HG02759 (cell line): ENCODE data around the gene SIRT2.

ENCODE experiments used
- ATAC-seq: cut with Tn5 transposase; IDR thresholded peaks from one replicate; pipeline ENCODE4 v1.9.1; 2021; ENCODE audit warnings: mild to moderate bottlenecking, moderate library complexity; ENCODE audit not compliant: unreplicated experiment

Gene SIRT2

GRCh38 chr19:38848299-38849146, 50.9 kb downstream of the SIRT2 start:
- no peak for ATAC-seq

- ATAC-seq: no peak
These were observed 53.3 kb downstream of the SIRT2 start for GRCh38 chr19:38846097-38846496.

- ATAC-seq: no peak
These were observed 53.9 kb downstream of the SIRT2 start for GRCh38 chr19:38845374-38846024.

- ATAC-seq: no peak
These were observed 55.2 kb downstream of the SIRT2 start for GRCh38 chr19:38844093-38844686.

DNA sequence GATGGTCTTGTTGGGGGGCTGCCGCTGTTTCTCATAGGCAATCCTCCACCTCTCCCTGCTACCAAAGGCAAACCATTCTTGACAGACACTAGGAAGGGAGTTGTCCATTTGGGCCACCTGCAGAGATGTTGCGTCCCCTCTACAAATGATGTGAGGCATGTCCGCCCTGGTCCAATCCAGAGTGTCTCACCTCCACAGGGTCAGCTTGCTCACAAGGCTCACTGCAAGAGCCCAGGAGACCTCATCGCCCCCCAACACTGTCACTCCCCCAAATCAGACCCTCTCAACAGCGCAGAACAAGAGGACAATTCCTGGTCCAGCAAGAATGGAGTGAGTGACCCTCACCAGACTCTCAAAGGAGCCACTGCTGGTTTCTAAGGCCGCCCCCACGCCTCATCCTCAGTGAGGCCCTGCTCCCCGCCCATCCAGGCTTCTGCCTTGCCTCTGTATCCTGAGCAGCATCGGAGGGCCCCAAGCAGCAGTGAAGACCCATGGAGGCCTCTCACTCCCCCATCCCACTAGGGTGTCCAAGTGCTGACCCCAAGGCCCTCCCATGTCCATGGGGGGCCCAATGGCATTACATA, 56.2 kb downstream of the SIRT2 start:
- ATAC-seq: no peak

DNA sequence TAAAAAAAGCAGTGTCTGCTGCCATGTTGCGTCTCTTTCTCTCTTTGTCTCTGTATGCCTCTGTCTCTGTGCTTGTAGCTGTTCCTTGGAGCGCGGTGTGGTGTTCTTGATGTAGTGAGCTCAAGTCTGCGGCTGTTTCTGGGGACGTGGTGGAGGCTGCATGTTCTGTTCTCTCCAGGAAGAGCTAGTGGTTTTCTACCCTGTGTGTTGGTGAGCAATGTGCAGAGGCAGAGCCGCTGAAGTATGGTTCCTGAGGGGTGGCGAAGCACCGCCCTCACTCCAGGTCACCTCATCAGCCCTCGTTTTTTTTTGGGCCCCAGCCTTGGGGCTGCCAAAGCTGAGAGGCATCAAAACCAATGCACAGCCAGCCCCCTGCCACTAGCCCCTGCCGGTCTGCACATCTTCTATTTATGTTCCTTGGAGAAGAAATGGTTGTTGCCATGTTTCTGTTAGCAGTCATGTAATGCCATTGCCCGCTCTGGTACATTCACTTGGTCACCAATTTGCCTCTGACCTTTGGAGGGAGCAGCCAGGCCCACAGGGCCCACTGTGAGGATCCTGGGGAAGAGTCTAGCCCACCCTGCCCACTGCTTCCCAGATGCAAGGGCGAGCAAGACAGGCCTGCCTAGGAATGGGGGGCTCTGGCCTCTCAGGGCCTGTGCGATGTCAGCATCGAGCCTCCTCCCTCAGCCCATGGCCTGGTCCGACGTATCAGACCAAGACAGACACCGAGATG, 56.8 kb downstream of the SIRT2 start:
- no peak for ATAC-seq

DNA sequence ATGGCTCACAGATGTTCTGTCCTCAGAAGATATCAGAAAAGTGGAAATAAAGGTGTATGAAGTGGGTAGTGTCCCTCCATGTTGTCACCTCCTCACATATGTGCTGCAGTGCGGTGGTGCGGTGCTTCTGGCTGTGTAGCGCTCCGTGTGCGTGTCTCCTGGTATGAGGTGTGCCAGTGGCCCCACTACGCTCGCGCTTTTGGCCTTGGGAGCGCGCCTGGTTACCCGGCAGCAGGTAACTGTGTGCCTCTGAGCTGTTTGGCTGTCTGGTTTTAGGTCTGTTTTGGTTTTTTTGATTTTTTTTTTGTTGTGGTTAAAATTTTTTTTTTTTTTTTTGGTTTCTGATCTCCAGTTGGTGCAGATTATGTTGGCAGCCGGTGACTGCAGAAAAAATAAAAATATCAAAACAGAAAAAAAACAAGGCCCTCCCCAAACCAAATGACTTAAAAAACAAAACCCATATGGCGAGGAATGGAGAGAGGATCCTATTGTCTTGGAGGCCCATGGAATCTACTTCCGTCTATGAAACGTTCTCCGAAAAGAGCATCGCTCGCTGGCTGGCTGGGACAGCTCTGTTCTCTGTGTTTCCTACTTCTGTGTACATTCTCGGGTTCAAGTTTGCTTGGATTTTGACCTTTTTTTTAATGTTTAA, 57.5 kb downstream of the SIRT2 start:
- no peak for ATAC-seq

GRCh38 chr19:38841180-38841766, 58.1 kb downstream of the SIRT2 start:
- ATAC-seq: no peak

DNA sequence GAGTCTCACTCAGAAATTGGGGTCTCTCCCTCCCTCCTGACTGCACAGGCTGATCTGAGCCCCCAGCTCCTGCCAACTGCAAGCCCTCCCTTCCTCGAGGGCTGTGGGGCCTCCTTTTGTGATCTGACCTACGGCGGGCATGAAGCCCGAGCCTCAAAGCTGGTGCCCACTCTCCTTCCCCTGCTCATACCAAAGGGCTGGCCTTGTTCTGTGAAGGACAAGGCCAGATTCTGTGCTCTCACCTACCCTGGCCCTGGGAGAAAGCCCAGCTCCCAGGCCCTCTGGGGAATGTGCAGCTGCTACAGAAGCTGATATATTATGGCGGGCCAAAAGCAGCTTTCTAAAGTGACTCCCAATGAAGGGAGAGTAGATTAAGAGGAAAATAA, 58.8 kb downstream of the SIRT2 start:
- no peak for ATAC-seq

DNA sequence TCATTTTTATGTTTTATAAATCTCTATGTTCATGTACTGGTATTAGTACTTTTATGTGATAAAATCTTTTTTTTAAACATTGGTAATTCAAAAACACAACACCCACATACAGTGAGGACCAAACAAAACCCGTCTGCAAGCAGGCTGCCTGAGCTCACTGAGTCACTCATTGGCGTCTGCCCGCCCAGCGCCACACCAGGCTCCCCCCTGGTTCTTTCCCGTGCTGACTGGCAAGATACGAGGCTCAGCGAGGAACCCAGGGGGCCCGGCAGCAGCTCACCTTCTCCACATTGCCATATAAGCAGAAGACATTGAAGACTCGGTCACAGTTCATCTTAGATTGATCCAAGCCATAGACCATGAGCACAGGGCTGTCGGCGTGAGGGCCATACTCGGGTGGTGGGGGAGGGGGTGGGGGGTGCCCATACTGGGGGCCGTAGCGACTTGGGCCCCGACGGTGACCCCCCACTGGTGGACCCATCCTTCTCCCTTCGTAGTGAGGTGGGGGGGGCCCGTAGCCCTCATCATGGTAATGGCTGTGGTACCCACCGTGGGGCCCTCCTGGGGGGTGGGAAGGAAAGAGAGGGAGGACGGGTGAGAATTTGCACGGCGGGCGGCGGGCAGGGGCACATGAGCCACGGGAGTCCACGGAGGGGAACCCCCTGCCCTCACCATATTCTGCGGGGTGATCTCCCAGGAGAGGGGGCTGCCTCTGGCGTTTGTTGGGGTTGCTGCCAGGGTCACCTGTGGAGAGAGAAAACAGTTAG, 59.4 kb downstream of the SIRT2 start:
- no peak for ATAC-seq

GRCh38 chr19:38838986-38839761, 60.2 kb downstream of the SIRT2 start:
- ATAC-seq: no peak

- no peak for ATAC-seq
These were observed 61.0 kb downstream of the SIRT2 start for GRCh38 chr19:38838208-38838985.

DNA sequence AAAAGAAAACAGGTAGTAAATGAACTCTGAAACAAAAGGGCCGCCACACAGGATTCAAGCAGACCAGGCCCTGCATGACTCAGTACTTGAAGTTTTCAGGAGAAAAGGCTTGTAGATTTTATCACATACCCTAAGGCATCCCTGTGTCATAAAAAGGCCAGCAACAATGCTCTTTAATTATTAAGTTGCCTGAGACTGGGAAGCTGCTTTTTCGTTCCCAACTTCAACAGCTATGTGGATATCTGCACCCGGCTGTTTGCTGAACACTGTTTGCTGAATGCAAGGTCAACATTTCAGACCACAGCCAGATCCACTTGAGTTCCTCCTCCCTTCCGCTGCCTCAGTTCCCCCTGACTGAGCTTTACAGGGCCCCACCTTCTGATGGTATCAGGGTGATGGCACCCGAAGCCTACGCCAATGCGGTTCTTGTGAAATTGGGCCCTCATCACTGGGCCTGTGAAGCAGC, 61.7 kb downstream of the SIRT2 start:
- no peak for ATAC-seq

- no peak for ATAC-seq
These were observed 62.3 kb downstream of the SIRT2 start for GRCh38 chr19:38836983-38837626.

GRCh38 chr19:38836159-38836982, 63.0 kb downstream of the SIRT2 start:
- ATAC-seq: no peak

- no peak for ATAC-seq
These were observed 64.8 kb downstream of the SIRT2 start for GRCh38 chr19:38834590-38834989.
